PC-9 (cell line): ENCODE results near the gene DNASE1L3.

Experiments
- EZH2 ChIP-seq: fragments of 200-600 bp; sonication (generic); IDR thresholded peaks from 2 replicates; pipeline ENCODE4 v1.8.0; 2017; ENCODE audit warnings: antibody characterized with exemption, low read depth
- TF ChIP-seq, protein P1 (sequence below): fragments of 200-600 bp; sonication (generic); conservative IDR thresholded peaks from 2 replicates; pipeline ENCODE4 v1.6.1; 2017; ENCODE audit warnings: mixed run types, antibody characterized with exemption, mild to moderate bottlenecking, moderate library complexity

DNA sequence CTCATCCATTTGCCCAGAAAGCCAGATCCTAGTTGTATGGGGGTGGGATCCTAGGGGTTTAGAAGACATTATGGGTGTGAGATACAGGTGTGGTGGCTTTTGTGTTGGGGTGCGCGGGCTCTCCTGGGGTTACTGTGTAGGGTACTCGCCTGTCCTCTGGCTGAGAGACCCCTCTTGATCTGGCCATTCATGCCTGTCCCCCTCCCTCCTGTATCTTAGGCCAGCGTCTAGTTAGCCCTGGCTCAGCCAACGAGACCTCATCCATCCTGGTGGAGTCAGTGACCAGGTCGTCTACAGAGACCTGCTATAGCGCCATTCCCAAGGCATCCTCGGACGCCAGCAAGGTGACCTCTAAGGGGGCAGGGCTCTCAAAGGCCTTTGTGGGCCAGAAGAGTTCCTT lies 41.4 kb downstream of the DNASE1L3 start:
- TF ChIP-seq, protein P1, sequence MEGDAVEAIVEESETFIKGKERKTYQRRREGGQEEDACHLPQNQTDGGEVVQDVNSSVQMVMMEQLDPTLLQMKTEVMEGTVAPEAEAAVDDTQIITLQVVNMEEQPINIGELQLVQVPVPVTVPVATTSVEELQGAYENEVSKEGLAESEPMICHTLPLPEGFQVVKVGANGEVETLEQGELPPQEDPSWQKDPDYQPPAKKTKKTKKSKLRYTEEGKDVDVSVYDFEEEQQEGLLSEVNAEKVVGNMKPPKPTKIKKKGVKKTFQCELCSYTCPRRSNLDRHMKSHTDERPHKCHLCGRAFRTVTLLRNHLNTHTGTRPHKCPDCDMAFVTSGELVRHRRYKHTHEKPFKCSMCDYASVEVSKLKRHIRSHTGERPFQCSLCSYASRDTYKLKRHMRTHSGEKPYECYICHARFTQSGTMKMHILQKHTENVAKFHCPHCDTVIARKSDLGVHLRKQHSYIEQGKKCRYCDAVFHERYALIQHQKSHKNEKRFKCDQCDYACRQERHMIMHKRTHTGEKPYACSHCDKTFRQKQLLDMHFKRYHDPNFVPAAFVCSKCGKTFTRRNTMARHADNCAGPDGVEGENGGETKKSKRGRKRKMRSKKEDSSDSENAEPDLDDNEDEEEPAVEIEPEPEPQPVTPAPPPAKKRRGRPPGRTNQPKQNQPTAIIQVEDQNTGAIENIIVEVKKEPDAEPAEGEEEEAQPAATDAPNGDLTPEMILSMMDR: no peak
- no peak for TF ChIP-seq EZH2
